ENCODE measurements around the gene MACROD2.
A peak's percentile ranks its signal among the peaks of the same experiment; 100 is the strongest.
"Not testable (repeated sequence)": the region's sequence is repeated elsewhere in the genome, so short reads cannot be mapped to it uniquely, and the experiment has no call there.

MACROD2 gene

GRCh38 chr20:15336536-15336935 is 1341.2 kb downstream of the MACROD2 start:
- no peak for DNase-seq

DNA sequence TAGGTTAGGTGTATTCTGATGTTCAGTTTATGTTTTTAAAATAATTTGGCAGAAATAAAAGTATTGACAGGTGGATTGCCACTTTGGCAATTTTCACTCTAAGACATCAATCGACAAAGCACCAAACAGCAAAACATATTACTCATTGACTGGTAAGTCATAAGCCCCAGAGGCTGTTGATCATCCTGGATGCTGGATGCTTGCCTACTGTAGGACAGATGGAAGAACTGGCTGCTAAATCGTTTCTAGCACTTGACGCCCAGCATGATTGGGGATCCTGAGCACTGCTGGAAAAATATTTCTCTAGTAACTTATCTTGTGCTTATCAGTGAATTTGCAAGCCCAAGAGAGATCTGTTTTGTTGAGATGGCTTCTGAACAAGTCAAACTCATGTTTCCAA is 1343.9 kb downstream of the MACROD2 start:
- DNase-seq = no peak

GRCh38 chr20:15342991-15343523 is 1347.7 kb downstream of the MACROD2 start:
- DNase-seq = no peak

GRCh38 chr20:15345287-15345686 is 1350.0 kb downstream of the MACROD2 start:
- DNase-seq = no peak

DNA sequence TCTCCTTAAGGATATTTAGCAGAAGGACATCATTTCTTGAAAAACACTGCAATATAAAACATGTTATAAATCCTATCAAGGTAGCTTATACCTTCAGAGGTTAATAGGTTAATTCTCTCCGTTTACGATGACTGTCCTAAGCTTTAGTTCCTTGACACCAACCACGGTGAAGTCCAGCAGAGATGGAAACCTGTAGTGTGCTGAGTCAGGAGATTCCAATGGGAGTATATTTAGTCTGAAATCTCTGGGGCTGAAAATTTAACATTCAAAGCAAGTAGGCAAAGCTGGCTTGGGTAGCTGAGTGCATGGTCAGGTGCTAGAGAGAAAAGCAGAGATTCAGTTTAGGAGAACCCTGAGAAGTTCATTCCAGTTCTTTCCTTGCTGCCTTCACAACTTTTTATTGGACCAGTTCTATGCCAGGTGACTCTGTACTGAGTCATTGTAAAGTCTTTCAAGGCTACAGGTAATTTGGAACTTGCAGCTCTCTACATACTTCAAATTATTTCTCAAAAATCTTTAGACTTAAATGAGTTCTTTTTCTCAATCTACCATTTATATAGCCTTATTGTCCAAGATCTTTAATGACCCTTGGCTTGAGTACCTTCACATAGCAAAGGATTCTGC is 1351.5 kb downstream of the MACROD2 start:
- DNase-seq = no peak

- no peak for DNase-seq
Observed at GRCh38 chr20:15359056-15359455, 1363.7 kb downstream of the MACROD2 start.

GRCh38 chr20:15362849-15363248 is 1367.5 kb downstream of the MACROD2 start:
- peak; percentile 55 for DNase-seq

GRCh38 chr20:15364781-15365180 is 1369.5 kb downstream of the MACROD2 start:
- DNase-seq = no peak

DNA sequence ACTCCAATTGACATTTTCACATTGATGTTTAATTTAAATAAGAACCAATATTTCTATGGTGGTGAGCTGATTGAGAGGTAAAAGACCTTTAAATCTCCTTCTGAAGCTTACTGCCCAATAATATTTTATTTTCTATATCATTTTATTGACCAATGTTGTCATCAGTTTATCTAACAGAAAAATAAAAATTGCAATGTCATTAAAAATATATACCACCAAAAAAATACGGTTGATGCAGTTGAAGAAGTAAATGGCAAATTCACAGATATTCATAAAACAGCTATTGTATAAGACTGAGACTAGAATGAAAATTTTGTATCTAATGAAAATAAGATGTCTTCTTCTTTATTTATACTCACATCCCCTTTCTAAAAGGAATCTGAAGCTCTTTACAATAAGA is 1375.1 kb downstream of the MACROD2 start:
- no peak for DNase-seq

DNA sequence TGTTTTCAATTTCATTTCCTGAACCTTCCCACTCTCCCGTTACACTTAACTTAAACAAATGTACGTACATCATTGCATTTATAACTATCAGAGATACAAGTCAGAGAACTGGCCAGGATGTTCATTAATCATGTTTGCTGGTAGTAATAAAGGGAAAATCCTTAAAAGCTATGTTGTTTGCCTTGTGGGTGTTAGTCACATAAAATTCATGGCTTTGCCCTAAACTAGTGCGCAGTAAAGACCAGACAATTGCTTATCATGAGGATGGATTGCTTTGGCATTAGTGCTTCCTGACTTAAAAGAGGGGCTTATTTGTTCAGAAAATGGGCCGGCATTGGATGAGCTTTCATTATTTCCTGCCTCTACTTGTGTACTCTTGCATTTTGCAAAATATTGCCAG is 1379.4 kb downstream of the MACROD2 start:
- no peak for DNase-seq

DNA sequence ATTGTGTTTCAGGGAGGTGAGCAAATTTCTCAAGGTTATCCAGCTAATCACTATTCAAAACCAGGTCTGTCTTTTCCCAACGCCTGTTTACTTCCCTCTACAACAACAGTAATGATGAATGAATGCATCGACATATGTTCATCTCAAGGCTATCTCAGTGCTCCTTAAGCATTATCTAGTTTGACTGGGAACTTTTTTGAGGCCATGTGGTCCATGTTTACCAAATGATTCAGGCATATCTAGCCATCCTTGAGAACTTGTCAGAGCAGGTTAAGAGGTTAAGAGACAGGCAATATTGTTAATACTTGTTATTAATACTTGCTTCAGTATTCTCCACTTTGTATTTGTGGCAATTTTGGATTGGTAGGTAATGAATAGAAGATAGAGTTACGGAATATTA is 1380.5 kb downstream of the MACROD2 start:
- no peak for DNase-seq

- DNase-seq = not testable (repeated sequence)
Observed at GRCh38 chr20:15377603-15378002, 1382.3 kb downstream of the MACROD2 start.

GRCh38 chr20:15378151-15378550 is 1382.8 kb downstream of the MACROD2 start:
- DNase-seq = no peak

GRCh38 chr20:15379681-15380296 is 1384.5 kb downstream of the MACROD2 start:
- DNase-seq = no peak

- no peak for DNase-seq
Observed at GRCh38 chr20:15380770-15381169, 1385.5 kb downstream of the MACROD2 start.

GRCh38 chr20:15387228-15387627 is 1391.9 kb downstream of the MACROD2 start:
- DNase-seq = no peak

GRCh38 chr20:15395457-15395856 is 1400.1 kb downstream of the MACROD2 start:
- DNase-seq = no peak

DNA sequence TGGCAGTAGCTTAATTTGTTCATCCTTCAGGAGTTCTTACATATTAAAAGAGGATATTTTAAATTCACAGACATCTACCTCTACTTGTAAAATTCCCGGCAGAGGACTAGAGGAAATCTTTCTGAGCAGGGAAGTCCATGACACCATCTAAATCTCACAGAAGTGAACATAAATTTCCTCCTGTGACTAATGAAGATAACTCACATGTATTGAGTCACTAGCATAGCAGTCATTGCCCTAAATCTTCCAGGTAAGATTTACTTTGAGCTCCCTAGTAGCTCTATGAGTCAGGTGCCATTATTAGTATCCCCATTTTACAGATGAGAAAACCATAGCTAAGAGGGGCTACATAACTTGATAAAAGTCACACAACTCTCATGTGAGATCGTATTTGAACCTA is 1400.7 kb downstream of the MACROD2 start:
- DNase-seq = no peak

DNA sequence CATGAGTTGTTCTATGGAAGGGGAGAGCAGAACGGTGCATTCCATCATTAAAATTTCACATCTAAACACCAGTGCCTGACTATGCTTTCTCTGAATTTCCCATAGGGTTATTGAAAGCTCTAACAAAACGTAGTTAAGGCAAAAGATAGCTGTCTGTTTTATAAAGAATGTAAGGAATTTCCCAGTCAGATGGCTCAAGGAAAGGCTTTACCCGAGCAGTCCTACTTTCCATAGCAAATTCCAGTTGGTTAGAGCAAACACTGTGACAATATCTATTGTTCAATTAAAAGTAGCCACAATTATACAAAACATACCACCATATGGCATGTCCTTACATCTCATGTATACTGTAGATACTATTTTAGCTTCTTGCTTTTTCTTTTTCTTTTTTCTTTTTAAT is 1401.6 kb downstream of the MACROD2 start:
- DNase-seq = no peak

DNA sequence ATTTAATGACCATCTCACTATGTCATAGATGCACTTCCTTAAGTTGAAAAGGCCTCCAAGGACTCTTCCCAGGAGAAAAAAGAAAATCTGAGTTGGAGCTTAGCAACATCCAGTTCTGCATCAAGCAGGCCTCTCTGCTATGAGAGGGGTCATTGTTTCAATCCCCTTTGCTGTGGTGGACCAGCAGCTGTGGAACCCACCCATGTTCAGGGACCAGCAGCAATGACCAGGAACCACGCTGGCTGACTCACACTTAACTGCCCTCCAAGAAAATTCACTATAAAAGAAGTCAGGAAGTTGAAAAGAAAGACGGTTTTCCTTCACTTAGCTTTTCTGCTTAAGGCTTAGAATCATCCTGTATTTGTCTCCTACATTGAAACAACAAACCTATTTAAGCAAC is 1404.5 kb downstream of the MACROD2 start:
- no peak for DNase-seq

DNA sequence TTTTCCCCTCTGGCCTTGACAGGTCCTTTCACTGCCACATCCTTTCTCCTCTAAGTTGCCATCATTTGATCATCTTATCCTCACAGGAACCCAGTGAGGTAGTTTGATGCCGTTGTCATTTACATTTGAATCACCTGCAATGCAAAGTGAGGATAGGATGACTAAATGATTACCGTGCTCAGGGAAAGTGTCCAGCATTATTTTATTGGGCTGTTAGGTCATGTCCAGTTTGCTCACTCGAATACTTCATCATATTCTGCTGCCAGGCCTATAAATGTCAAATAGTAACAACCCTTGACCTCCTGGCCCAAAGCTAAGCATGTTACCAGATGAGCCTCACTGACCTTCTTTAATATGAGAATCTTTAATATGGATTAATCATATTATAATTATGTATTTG is 1410.8 kb downstream of the MACROD2 start:
- no peak for DNase-seq

- DNase-seq = no peak
Observed at GRCh38 chr20:15411781-15412180, 1416.5 kb downstream of the MACROD2 start.

DNA sequence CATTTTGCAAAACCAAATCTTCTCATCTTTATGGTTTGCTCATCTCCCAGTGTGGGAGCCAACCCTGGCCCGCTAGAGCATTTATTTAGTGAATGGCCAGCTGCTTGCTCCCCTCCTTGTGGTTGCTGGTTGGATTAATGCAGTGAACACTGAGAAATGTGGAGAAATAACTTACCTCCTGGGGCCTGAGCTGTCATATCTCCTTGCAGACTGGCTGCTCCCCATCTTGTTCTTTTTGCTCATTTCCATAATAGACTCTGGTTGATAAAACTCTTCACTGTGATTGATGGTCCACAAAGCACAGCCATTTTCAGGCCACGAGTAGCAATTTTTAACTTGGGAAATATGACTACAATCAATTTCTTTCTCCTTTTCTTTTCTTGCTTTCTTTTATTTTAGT is 1420.6 kb downstream of the MACROD2 start:
- DNase-seq = no peak

DNA sequence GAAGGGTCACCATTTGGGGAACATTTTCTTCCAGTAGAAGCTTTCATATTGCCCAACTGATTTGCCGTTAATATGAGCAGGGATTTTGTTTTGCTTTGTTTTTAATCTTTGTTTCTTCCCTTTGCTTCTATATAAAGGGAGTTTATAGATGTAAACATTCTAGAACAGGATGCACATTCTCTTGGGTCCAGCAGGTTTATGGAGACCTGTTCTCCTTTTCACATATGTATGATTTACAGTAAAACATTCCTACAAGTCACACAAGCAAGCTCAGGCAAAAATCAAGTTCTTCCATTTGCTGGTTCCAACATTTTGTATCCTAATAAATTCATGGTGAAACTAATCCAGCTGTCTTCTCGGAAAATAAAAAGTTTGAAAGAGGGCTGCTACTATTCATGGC is 1424.5 kb downstream of the MACROD2 start:
- DNase-seq = no peak

DNA sequence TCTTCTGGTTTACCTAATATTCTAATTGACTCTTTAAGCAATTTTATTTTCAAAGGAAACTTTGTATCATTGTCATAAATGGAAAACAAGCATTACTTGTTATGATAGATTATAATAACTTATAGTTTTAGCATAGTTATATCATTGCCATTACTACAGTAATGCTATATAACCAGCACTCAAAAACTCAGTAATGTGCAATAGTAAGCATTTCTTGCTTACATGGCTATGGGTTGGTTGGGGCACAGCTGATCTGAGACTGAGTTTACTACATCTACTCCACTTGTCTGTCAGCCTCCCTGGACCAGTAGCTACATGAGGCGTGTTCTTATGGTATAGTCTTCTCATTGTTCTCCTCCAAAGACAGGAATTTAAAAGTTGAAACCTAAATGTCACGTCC is 1427.7 kb downstream of the MACROD2 start:
- no peak for DNase-seq

Measured in NCI-H345 (cell line).